ENCODE data around the gene EML2. TPM values are rescaled to one million over a fixed set of nuclear protein-coding genes. Genes with fewer than 3 reads are reported as not detected.
"Not testable (repeated sequence)": the region's sequence is repeated elsewhere in the genome, so short reads cannot be mapped to it uniquely, and the experiment has no call there.

Gene EML2
- polyA plus RNA-seq, 1 donor = 8.9 TPM

DNA sequence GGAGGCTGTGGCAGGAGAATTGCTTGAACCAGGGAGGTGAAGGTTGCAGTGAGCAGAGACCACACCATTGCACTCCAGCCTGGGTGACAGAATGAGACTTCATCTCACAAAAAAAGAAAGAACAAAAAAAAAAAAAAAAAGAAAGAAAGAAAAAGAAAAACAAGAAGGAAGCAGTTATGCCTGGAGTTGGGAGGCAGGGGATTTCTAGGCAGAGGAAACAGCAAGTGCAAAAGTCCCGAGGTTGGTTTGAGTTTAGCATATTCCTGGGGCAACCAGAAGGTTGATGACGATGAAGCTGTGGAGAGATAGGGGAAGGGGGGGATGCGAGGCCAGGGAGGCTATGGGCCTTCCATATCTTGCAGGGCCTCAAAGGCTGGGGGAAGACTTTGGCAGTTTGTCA, 11.5 kb upstream of the EML2 start:
- no peak for DNase-seq (ENCODE audit: low read depth)

DNA sequence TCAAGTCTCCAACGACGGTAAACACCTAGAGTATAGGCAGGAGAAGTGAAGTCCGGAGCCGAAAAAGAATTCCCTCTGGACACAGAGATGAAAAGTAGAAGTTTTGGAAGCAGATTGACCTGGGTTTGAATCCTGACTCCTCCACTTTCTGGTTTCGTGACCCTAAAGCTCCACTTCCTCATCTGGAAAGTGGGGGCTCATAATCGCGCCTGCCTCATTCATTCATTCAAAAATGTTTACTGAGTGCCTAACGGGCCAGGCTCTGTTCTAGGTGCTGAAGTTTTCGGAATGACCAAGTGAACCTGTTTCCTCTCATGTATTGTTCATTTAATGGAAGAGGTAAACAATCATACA, 7.1 kb upstream of the EML2 start:
- DNase-seq (ENCODE audit: low read depth) = no peak

DNA sequence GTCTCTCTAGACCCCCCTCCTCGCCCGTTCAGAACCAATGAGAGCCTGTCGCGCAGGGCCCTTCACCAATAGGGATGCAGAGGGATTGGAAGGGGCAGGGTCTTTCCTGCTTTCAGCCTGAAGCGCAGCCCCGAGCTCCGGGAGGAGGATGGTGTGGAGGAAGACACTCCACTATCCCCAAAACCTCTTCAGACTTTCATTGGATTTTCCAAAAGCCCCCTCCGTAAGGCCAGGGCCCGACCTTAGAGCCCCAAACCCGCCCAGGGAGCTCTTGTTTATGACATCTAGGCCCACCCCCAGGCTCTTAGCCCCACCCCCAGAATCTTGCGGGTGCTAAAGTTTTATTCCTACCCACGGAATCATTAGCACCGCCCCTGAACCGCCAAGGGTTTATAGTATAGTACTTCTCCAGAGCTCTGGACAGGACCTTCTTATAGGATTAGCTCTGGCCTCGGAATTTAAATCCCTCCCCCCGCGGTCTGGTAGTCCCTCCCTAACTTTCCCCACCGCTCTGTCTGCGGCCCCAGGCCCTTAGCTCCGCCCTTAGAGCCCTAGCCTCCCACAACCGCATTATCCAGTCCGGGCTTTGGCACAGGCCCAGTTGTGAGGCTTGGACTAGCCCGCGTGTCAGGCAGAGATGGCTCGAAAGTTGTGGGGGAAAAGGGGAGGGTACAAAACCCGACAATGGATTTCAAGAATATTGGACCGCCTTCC, 6.6 kb upstream of the EML2 start:
- DNase-seq (ENCODE audit: low read depth) = no peak

DNA sequence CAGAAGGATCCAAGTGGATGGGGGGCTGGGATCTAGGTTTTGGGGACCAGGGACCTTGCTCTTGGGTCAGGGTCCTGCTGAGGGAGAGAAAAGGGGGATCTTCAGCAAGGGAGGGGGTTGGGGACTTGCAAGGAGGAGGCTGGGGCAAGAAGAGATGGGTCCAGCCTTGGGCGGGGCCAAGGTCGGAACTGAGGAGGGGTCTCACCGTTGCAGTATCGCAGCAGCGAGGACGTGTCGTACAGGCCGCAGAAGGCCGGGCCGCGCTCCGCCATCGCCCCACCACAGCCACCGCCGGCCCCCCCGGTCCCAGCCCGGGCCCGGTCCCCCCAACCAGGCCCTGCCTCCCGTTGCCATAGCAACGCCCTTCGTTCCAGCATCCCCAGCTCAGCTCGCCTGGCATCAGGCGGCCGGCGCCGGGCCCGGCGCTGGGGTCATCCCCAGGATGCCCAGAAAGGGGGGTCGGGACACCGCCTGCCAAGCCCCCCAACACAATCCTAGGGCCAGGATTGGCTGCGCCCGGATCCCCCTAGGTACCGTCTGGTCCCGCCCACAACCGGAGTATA, 6.0 kb upstream of the EML2 start:
- no peak for DNase-seq (ENCODE audit: low read depth)

- DNase-seq (ENCODE audit: low read depth) = no peak
Measured at GRCh38 chr19:45643927-45644771, 5.0 kb upstream of the EML2 start.

DNA sequence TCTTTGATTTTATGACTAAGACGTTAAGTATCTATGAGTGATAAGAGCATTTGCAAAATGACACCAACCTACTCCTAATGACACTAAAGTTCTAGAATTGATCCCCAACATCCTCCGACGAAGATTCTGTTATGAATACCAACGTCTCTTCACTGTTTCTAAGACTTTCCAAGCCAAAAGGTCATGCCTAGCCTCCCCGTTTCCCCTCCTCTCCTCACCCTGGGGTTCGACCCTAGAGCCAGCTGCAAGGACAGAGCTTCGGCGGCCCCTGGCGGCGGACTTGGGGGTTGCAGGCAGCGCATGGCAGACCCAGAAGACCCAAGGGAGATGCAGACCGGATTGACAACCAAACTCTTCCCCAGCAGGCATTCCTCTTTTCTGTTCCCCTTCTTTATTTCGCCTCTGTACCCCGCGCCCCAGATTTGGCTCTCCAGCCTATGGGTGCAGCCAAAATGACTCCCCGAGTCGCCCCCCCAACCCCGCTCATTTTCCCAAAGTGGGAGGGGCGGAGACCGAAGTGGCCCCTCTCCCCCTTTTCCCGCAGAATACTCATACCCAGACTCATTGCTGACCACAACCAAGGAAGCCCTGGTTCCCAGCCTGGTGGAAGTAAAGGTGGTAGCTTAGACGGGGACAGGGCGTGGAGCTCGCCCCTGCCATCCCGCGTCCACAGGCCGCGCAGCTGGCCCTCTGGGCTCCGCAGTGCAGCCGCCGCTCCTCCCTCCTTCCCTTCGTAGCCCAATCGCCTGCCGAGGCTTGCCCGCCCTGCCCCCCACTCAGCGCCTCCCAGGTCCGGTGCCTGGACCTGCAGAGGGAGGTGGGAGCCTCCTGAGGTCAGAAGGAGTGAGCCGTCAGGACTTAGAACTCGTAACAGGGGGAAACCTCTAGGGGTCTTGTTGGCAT, 4.1 kb upstream of the EML2 start:
- DNase-seq (ENCODE audit: low read depth) = no peak

DNA sequence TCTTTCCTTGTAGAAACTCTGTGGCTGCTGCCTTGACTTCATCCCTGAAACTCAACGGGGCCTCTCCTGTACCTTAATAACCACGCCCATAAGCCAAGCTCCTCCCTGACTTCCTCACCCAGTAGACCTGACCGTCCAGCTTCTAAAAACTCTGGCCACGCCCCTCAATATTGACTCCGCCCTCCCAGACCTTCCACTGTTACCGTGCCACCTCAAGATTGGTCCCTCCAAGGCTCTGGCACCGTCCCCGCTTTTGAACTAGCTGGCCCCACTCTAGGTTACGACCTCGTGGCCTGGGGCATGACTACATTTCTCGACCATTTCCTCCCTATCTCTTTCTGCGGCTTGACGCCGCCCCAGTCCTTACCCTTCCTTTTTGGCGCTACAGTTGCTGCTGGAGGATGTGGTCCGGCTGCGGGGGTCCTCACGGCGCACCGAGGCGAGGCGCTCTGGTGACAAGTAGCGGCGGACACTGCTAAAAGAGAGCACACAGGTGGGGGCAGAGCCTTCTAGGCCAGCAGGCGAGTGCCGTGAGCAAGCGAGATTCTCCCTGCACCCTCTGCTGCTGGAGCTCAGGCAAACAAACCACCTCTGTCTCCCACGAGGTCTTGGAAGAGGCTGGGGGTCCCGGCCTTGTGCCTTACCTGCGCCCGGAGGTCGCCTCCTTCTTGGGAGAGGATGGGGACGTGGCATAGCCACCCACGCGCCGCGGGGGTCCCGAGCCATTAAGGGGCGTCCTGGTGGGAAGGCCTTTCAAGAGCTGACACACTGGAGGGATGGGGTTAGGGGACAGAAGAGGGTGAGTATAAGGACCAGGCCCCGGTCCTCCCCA, 2.3 kb upstream of the EML2 start:
- DNase-seq (ENCODE audit: low read depth) = no peak

DNA sequence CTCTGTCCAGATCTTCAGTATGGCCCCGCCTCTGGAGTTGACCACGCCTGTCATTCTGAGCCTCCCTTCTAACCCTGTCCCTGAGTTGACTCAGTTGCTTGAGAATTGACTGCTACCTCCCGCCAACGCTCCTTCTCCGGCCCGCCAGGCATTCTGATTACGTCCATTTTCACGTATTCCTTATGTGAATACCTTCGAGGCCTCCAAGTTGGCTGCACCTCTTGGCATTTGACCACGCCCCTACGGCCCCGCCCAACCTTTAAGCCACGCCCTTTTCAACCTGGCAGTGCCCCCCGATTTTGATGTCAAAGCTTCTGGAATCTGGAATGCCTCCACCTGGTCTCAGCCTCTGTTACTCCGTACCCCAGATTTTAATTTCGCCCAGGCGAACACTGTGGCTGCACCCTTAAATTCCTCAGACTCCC, 1.7 kb upstream of the EML2 start:
- DNase-seq (ENCODE audit: low read depth) = no peak

- DNase-seq (ENCODE audit: low read depth) = no peak
Measured at GRCh38 chr19:45637890-45638667, 1.1 kb downstream of the EML2 start.

- DNase-seq (ENCODE audit: low read depth) = no peak
Measured at GRCh38 chr19:45636902-45637301, 2.3 kb downstream of the EML2 start.

DNA sequence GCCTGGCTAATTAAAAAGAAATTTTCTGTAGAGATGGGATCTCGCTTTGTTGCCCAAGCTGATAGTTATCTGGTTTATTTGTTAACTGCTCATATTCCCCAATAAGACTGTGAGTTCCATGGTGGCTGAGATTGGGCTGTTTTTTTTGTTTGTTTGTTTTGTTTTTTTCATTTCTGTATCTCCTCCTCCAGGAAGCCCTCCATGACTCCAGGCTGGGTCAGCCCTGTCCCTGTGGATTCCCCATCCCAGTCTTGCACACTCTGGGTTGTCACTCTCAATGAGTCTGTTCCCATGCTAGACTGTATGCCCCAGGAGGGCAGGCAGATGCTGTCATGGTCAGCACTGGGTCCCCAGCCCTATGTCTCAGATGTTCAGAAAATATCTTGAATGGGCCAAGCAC, 2.9 kb downstream of the EML2 start:
- no peak for DNase-seq (ENCODE audit: low read depth)

- DNase-seq (ENCODE audit: low read depth) = no peak
Measured at GRCh38 chr19:45632468-45633196, 6.6 kb downstream of the EML2 start.

DNA sequence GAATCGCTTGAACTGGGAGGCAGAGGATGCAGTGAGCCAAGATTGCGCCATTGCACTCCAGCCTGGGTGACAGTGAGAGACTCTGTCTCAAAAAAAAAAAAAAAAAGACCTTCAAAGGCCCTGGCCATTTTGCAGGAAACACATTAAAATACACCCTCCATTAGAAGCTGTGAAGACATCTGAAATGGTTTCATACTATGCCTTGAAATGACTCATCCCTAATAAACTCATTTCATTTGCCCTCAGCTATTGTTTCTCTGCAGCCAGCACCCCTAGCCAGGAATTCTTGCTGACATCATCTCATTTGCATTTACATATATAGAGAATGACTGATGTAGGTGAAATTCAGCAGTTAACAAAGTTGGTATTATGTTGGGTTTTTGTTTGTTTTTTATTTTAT, 8.7 kb downstream of the EML2 start:
- no peak for DNase-seq (ENCODE audit: low read depth)

GRCh38 chr19:45629704-45630103, 9.5 kb downstream of the EML2 start:
- DNase-seq (ENCODE audit: low read depth) = no peak

- not testable (repeated sequence) for DNase-seq (ENCODE audit: low read depth)
Measured at GRCh38 chr19:45628219-45628618, 11.0 kb downstream of the EML2 start.

- no peak for DNase-seq (ENCODE audit: low read depth)
Measured at GRCh38 chr19:45623984-45624383, 15.2 kb downstream of the EML2 start.

GRCh38 chr19:45621976-45622503, 17.2 kb downstream of the EML2 start:
- no peak for DNase-seq (ENCODE audit: low read depth)

DNA sequence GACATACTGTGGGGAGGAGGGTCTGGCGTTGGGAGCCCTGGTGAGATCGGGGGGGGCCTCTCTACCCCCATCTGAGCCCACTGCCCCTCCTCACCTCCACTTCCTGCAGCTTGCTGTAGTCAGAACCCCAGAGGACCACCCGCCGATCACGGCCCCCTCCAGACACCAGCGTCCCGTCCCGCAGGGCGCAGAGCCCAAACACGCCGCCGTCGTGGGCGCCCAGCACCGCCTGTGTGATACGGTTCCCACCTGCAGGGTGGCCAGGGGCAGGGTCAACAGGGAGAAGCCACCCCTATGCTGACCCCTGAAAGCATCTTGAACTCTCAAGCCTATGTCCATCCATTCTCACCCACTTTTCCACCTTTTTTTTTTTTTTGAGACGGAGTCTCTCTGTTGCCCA, 17.8 kb downstream of the EML2 start:
- DNase-seq (ENCODE audit: low read depth) = no peak

- no peak for DNase-seq (ENCODE audit: low read depth)
Measured at GRCh38 chr19:45616704-45617017, 22.5 kb downstream of the EML2 start.
